ENCODE measurements around the gene BRDT. TPM values are rescaled to one million over a fixed set of nuclear protein-coding genes. Genes with fewer than 3 reads are reported as not detected.

The BRDT gene
- not detected in 2 replicates for total RNA-seq (ENCODE audit: low replicate concordance)

GRCh38 chr1:91949356-91949699 is at the start of gene BRDT:
Gene BRDT (plus strand): TSS chr1:91949401. CDS start chr1:91962755, 13,354 bp downstream.

Other genes starting within 250 kb of the BRDT start
- 1.1 and 83.2 TPM in 2 replicates for gene TGFBR3, start 63.2 kb upstream of the BRDT start, total RNA-seq (ENCODE audit: low replicate concordance)
- gene EPHX4, start 80.6 kb downstream of the BRDT start, total RNA-seq (ENCODE audit: low replicate concordance), result 0.12 TPM in 1 of 2 replicates, not detected in the other
- not detected in 2 replicates for gene SETSIP, start 126.0 kb downstream of the BRDT start, total RNA-seq (ENCODE audit: low replicate concordance)
- gene BTBD8, start 130.9 kb downstream of the BRDT start, total RNA-seq (ENCODE audit: low replicate concordance), result 2.1 and 5.1 TPM in 2 replicates

Data from smooth muscle cell of the coronary artery (primary cell).